GM12891 (cell line): Measurements from ENCODE around the gene PXT1.

ENCODE experiments used
- PAX5 ChIP-seq: IDR thresholded peaks from 2 replicates; pipeline ENCODE4 v1.6.1; 2011; ENCODE audit warnings: low read length, moderate library complexity, mild to moderate bottlenecking; ENCODE audit not compliant: insufficient read depth, severe bottlenecking
- POLR2A ChIP-seq: IDR thresholded peaks from 2 replicates; pipeline ENCODE4 v1.6.1; 2011; ENCODE audit warnings: low read depth, low read length, control low read depth
- POLR2AphosphoS5 ChIP-seq: IDR thresholded peaks from 2 replicates; pipeline ENCODE4 v1.6.1; 2011; ENCODE audit warnings: low read depth, low read length, control low read depth
- SPI1 ChIP-seq: IDR thresholded peaks from 2 replicates; pipeline ENCODE4 v1.6.1; 2011; ENCODE audit warnings: low read depth, low read length, control low read depth
- TAF1 ChIP-seq: IDR thresholded peaks from 2 replicates; pipeline ENCODE4 v1.6.1; 2011; ENCODE audit warnings: low read depth, low read length, control low read depth

GRCh38 chr6:36374194-36374593 lies 68.5 kb downstream of the PXT1 start:
- TF ChIP-seq POLR2A (no peak), TAF1 (no peak), POLR2AphosphoS5 (no peak), SPI1 (no peak), PAX5 (no peak)
